GM12865 (cell line): ENCODE measurements around the gene SUCO.

ENCODE experiments used
- DNase-seq: peaks from one replicate; pipeline ENCODE4 v3.0.0; 2010; ENCODE audit warnings: low read depth
- H3K4me3 ChIP-seq: 2 replicates; pipeline ENCODE4 v1.5.1; 2011; ENCODE audit warnings: mild to moderate bottlenecking, low read depth, low read length, control low read depth
- TF ChIP-seq, protein P1 (sequence below): IDR thresholded peaks from 2 replicates; pipeline ENCODE4 v1.5.1; 2011; ENCODE audit warnings: low read length, control low read depth, low read depth, inconsistent platforms; ENCODE audit not compliant: insufficient read depth; ENCODE audit errors: missing control alignments

The SUCO gene

DNA sequence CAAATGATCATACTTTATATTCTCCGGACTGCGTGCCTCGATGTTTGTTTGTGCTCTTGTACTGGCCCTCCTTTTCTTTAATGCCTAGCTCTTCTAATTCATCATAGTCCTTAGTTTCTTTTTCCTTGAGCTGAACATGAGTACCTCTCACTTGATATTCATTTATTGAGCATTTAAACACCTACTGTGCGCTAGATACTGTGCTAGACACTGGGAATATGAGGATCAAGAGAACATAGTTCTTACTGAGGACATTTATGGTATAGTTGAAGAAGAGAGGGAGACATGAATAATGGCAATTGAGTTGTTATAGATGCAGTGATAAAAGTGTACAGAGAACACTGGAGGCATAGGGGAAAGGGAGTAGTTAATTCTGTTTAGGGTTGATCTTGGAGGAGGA, 22.0 kb downstream of the SUCO start:
- no peak for DNase-seq
- TF ChIP-seq, protein P1, sequence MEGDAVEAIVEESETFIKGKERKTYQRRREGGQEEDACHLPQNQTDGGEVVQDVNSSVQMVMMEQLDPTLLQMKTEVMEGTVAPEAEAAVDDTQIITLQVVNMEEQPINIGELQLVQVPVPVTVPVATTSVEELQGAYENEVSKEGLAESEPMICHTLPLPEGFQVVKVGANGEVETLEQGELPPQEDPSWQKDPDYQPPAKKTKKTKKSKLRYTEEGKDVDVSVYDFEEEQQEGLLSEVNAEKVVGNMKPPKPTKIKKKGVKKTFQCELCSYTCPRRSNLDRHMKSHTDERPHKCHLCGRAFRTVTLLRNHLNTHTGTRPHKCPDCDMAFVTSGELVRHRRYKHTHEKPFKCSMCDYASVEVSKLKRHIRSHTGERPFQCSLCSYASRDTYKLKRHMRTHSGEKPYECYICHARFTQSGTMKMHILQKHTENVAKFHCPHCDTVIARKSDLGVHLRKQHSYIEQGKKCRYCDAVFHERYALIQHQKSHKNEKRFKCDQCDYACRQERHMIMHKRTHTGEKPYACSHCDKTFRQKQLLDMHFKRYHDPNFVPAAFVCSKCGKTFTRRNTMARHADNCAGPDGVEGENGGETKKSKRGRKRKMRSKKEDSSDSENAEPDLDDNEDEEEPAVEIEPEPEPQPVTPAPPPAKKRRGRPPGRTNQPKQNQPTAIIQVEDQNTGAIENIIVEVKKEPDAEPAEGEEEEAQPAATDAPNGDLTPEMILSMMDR = no peak
- no peak overlapping the region for H3K4me3 ChIP-seq

DNA sequence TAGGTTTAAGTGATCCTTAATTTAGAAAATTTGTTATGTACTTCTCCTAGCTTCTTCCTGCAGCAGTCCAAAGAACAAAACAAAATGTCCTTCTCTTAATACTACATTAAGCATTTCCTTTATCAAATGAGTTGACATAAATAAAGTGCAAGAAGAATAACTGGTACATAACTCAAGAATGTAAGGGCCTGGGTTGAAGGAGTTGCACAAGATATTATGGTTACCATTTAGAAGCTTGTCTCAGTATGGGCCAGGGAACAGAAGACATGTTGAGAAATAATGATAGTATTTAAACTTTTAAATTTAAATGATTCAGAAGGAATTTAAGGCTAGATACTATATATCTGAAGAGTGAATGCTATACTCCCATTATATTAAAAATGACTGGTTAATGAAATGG, 23.5 kb downstream of the SUCO start:
- DNase-seq = no peak
- TF ChIP-seq, protein P1 = no peak
- no peak overlapping the region for H3K4me3 ChIP-seq

DNA sequence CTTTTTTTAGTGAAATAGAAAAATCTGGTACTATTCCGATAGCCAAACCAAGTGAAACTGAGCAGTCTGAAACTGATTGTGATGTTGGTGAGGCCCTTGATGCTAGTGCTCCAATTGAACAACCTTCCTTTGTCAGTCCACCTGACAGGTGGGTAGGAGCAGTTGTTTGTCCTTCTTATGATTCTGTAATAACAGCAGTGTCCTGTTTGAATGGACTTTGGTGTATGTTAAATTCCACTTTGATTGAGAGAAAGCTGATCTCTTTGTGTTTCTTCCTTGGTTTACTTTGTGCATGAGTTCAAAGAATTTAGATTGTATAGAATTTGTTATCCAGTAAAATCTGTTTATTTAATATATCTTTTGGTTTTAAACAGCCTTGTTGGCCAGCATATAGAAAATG, 24.3 kb downstream of the SUCO start:
- DNase-seq = no peak
- H3K4me3 ChIP-seq = no peak overlapping the region
- TF ChIP-seq, protein P1 = no peak

DNA sequence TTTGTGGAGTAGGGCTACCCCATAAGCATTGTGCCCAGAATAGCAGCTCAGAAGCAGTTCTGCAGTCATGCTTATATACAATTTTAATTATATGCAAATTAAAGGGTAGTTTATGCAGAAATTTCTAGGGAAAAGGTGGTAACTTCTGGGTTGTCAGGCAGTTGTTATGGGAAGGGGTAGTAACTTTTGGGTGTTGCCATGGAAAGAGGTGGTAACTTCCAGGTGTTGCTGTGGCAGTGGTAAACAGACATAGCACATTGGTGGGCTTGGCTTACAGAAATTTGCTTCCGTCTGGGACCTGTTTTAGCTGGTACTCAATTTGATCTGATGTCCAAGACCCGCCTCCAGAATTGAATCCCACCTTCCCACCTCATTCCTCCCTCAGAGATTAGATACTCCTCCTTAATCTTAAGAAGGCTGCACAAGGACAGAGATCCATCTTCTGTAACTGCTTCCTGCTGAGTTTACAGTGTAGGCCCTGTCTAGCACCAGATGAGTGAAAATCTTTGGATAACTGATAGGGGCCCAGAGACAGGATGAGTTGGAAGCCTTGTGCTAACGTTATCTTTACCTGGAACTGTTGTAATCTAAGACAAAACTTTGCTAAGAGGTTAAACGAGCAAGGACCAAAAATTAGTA, 26.7 kb downstream of the SUCO start:
- TF ChIP-seq, protein P1 = no peak
- H3K4me3 ChIP-seq = no peak overlapping the region
- DNase-seq = no peak

DNA sequence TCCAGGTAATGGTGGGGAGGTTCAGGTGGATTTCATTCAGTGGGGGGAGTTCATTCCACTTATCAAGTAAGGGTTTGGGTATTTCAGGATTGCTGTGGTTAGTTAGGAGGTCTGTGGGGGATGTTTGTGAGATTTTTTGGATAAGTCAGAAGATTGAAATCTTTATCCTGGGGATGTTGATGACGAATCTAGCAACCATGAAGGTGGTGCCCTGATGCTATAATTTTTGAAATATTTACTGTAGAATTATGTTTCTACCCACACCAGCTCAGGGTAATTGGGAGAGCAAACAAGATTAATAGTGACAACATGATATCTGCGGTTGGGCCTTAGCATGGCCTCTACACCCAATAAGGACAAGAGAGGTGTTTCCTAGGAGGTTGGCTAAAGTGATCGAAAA, 28.3 kb downstream of the SUCO start:
- no peak for DNase-seq

DNA sequence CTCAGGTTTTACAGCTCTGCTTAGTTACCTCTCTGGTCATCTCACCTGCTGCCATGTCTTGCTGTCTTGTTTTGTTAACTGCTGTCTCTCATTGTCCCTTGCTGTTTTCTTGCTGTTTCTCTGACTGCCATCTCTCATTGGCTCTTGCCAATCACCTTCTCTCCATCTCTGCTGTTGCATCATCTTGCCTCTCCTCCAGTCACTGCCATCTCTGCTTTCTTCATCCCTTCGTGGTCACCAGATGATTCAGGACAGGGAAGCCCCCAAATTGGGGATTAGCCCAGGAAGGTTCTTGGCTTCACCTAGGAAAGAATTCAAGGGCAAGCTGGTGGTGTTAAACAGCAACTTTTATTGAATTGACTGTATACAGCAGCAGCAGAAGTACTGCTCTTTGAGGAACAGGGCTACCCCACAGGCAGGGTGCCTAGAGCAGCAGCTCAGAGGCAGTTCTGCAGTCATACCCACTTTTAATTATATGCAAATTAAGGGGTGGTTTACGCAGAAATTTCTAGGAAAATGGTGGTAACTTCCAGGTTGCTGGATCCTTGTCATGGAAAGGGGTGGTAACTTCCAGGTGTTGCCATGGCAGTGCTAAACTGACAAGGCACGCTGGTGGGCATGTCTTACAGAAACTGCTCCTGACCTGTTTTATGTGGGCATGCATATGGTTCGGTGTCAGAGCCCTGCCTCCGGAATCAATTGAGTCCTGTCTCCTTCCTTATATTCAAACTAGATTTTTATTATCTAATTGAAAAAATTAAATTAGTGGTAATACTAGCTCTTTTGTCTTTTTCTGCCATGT, 33.4 kb downstream of the SUCO start:
- TF ChIP-seq, protein P1 = no peak
- no peak overlapping the region for H3K4me3 ChIP-seq
- no peak for DNase-seq

More for the DNA sequence above, 28.3 kb downstream of the SUCO start:
- TF ChIP-seq, protein P1 = no peak
- no peak overlapping the region for H3K4me3 ChIP-seq

DNA sequence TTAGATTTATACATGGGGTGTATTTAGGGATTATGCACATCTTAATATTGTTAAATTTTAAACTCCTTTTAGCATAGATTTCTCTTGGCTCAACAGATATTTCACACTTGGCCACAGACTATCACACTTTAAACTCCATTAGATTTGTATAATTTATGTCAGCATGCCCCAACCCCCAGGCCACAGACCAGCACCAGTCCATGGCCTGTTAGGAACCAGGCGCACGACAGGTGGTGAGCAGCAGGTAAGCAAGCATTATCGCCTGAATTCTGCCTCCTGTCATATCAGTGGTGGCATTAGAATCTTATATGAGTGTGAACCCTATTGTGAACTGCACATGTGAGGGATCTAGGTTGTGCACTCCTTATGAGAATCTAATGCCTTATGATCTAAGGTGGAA, 34.8 kb downstream of the SUCO start:
- DNase-seq = no peak
- H3K4me3 ChIP-seq = no peak overlapping the region
- TF ChIP-seq, protein P1 = no peak
